HG03025 (cell line): ENCODE results near the gene CYP11A1.

ENCODE experiments used
- ATAC-seq: cut with Tn5 transposase; IDR thresholded peaks from one replicate; pipeline ENCODE4 v1.9.1; 2021; ENCODE audit warnings: mild to moderate bottlenecking, moderate library complexity; ENCODE audit not compliant: unreplicated experiment, low FRiP score

Gene CYP11A1

GRCh38 chr15:74389241-74390048, 22.0 kb upstream of the CYP11A1 start:
- ATAC-seq = no peak

- no peak for ATAC-seq
Measured at GRCh38 chr15:74388363-74388951, 21.0 kb upstream of the CYP11A1 start.

GRCh38 chr15:74387621-74388362, 20.3 kb upstream of the CYP11A1 start:
- no peak for ATAC-seq

- no peak for ATAC-seq
Measured at GRCh38 chr15:74387141-74387541, 19.7 kb upstream of the CYP11A1 start.

- ATAC-seq = no peak
Measured at GRCh38 chr15:74386496-74387140, 19.2 kb upstream of the CYP11A1 start.

GRCh38 chr15:74385733-74386132, 18.3 kb upstream of the CYP11A1 start:
- ATAC-seq = no peak

- peak; percentile 42 for ATAC-seq
Measured at GRCh38 chr15:74384881-74385643, 17.6 kb upstream of the CYP11A1 start.

- no peak for ATAC-seq
Measured at GRCh38 chr15:74384566-74384880, 17.1 kb upstream of the CYP11A1 start.

- ATAC-seq = no peak
Measured at GRCh38 chr15:74383695-74384565, 16.5 kb upstream of the CYP11A1 start.

- ATAC-seq = no peak
Measured at GRCh38 chr15:74383286-74383685, 15.8 kb upstream of the CYP11A1 start.

GRCh38 chr15:74382004-74382816, 14.8 kb upstream of the CYP11A1 start:
- ATAC-seq = peak; percentile 48

GRCh38 chr15:74381481-74381880, 14.0 kb upstream of the CYP11A1 start:
- no peak for ATAC-seq

GRCh38 chr15:74381190-74381453, 13.7 kb upstream of the CYP11A1 start:
- ATAC-seq = no peak

GRCh38 chr15:74380361-74381189, 13.1 kb upstream of the CYP11A1 start:
- ATAC-seq = no peak

- ATAC-seq = no peak
Measured at GRCh38 chr15:74378848-74379247, 11.4 kb upstream of the CYP11A1 start.

GRCh38 chr15:74377831-74378766, 10.7 kb upstream of the CYP11A1 start:
- ATAC-seq = no peak
